AG04450 (cell line): ENCODE measurements around the gene ZNF385D. TPM values are rescaled to one million over a fixed set of nuclear protein-coding genes. Genes with fewer than 3 reads are reported as not detected.

ENCODE experiments used
- CTCF ChIA-PET: fragments of 300-600, 350-600 bp; formaldehyde crosslinking; extraction: SDS; loops from one replicate; lab custom pipeline; 2022; ENCODE audit warnings: antibody characterized with exemption, inconsistent platforms; lab: Charles Lee
- POLR2A ChIA-PET: fragments of 350-600 bp; formaldehyde crosslinking; extraction: SDS; loops from one replicate; lab custom pipeline; 2021; ENCODE audit warnings: antibody characterized with exemption, inconsistent platforms; lab: Yijun Ruan, JAX
- DNase-seq: peaks from one replicate; pipeline ENCODE4 v3.0.0-alpha.2; 2011; ENCODE audit warnings: low read depth, low spot score
- H3K27ac ChIP-seq: one replicate; pipeline ENCODE4 v1.5.1; 2012; ENCODE audit warnings: low read depth, low read length, control low read depth
- H3K27me3 ChIP-seq: one replicate; pipeline ENCODE4 v1.6.0; 2012; ENCODE audit warnings: low read length; ENCODE audit not compliant: control insufficient read depth, insufficient read depth
- H3K4me3 ChIP-seq: 2 replicates; pipeline ENCODE4 v1.5.1; 2011; ENCODE audit warnings: mild to moderate bottlenecking, low read depth, low read length, control low read depth
- H3K9me3 ChIP-seq: 2 replicates; pipeline ENCODE4 v1.5.1; 2012; ENCODE audit warnings: low read length; ENCODE audit not compliant: control insufficient read depth, insufficient read depth
- polyA plus RNA-seq: library from polyadenylated mRNA; depleted of rRNA; stranded (reverse); fragments of >200 nt; gene quantifications from 2 replicates; pipeline ENCODE4 v1.2.3, GENCODE V29; 2011
- TF ChIP-seq, protein P1 (sequence below): IDR thresholded peaks from 2 replicates; pipeline ENCODE4 v1.5.1; 2011; ENCODE audit warnings: low read depth, low read length, control low read depth, inconsistent platforms

The ZNF385D gene
- polyA plus RNA-seq, 1 experiment: 0.10 TPM

DNA sequence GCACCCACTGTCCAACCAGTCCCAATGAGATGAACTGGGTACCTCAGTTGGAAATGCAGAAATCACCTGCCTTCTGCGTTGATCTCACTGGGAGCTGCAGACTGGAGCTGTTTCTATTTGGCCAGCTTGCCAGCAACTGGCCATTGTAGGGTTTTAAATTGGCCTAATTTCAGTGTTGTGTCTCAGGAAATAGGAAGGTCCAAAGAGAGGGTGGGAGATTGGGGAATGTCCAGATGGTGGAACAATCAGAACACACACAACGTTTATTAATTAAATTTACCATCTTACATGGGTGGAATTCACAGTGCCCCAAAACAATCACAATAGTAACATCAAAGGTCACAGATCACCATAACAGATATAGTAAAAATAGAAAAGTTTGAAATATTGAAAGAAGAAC is 189.5 kb downstream of the ZNF385D start:
- no peak for DNase-seq
- POLR2A ChIA-PET: no interaction called here
- CTCF ChIA-PET: no interaction called here

DNA sequence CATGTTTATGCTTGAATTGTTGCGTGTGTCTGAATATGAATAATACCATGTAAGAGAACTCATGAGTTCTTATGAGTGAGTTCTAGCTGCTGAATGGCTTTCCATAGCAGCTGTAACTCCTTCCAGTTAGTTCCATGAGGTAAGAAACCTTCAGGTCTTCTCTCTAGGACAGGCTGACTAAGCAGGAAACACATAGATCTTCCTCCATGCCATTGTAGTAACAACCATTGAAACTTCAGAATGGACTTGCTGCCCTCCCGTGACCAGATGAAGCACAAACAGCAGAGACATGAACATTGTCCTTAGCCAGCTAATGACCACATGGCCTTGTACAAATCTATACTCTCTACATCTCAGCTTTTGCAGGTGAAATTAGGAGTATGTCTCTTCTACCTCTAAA is 200.0 kb downstream of the ZNF385D start:
- ChIA-PET CTCF (no interaction called here), POLR2A (no interaction called here)
- Histone ChIP-seq H3K27ac (no peak overlapping the region), H3K4me3 (no peak overlapping the region), H3K27me3 (no peaks in the 10 kb centered on the region), H3K9me3 (no peaks in the 10 kb centered on the region)
- no peak for DNase-seq
- TF ChIP-seq, protein P1, sequence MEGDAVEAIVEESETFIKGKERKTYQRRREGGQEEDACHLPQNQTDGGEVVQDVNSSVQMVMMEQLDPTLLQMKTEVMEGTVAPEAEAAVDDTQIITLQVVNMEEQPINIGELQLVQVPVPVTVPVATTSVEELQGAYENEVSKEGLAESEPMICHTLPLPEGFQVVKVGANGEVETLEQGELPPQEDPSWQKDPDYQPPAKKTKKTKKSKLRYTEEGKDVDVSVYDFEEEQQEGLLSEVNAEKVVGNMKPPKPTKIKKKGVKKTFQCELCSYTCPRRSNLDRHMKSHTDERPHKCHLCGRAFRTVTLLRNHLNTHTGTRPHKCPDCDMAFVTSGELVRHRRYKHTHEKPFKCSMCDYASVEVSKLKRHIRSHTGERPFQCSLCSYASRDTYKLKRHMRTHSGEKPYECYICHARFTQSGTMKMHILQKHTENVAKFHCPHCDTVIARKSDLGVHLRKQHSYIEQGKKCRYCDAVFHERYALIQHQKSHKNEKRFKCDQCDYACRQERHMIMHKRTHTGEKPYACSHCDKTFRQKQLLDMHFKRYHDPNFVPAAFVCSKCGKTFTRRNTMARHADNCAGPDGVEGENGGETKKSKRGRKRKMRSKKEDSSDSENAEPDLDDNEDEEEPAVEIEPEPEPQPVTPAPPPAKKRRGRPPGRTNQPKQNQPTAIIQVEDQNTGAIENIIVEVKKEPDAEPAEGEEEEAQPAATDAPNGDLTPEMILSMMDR: no peak

More for the DNA sequence above, 189.5 kb downstream of the ZNF385D start:
- Histone ChIP-seq H3K27me3 (no peaks in the 10 kb centered on the region), H3K9me3 (no peaks in the 10 kb centered on the region), H3K4me3 (no peak overlapping the region), H3K27ac (no peak overlapping the region)
- TF ChIP-seq, protein P1: no peak

DNA sequence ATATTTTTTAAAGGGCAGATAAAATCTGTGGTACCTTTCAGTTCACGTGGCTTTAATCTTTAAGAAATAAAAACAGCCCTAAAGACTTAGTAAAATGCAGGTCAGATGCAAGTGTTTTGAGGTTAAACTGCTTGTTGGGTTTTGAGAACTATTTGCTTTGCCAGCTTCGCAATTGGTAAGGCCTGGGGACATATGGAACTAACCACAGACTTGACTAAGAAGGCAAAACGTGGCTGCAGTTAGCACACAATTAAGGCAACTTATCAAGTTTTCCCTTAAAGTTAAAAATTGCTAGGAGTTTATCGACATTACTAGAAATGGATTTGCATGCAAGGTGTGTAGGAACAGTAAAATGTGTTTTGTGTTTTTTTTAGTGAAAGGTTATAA is 206.9 kb downstream of the ZNF385D start:
- TF ChIP-seq, protein P1: no peak
- CTCF ChIA-PET: no interaction called here
- DNase-seq: no peak

DNA sequence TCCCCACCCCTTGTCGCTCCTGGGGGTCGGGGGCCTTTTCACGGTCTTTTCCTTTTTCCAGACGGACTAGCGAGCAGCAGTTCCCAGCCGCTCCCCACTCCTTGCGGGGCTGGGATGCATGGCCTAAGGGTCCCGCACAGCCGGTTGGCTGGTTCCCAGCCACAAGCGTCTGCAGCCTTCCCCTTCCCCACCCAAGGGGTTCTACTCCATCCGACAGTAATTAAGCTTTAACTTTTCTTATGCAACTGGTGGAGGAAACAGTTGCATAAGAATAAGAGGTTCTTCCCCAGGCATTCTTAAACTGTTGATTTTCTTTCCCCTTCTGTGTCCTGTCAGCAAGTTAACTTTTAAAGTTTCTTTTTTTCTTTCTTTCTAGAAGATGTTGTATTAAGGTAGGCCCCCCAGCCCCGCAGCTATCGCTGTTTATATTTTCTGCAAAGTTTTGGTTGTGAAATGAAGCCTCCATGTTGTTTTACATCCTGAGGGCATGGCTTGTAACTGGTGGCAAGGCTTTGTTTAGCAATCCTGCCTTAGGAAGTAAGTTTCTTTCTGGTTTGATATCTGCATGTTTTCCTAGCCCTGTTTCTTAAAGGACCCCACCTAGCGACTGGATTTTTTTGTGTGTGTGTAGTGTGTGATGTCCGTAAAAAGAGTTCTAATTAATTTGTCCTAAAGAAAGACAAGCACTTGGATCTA is 207.5 kb downstream of the ZNF385D start:
- Histone ChIP-seq H3K9me3 (no peaks in the 10 kb centered on the region; the same call in 1 of the 2 replicates), H3K27ac (no peak overlapping the region), H3K27me3 (no peaks in the 10 kb centered on the region), H3K4me3 (no peak overlapping the region)
- ChIA-PET POLR2A (no interaction called here), CTCF (no interaction called here)
- TF ChIP-seq, protein P1: no peak
- DNase-seq: no peak

More for the DNA sequence above, 206.9 kb downstream of the ZNF385D start:
- Histone ChIP-seq H3K4me3 (no peak overlapping the region), H3K9me3 (no peaks in the 10 kb centered on the region; the same call in 1 of the 2 replicates), H3K27me3 (no peaks in the 10 kb centered on the region), H3K27ac (no peak overlapping the region)
- POLR2A ChIA-PET: no interaction called here

DNA sequence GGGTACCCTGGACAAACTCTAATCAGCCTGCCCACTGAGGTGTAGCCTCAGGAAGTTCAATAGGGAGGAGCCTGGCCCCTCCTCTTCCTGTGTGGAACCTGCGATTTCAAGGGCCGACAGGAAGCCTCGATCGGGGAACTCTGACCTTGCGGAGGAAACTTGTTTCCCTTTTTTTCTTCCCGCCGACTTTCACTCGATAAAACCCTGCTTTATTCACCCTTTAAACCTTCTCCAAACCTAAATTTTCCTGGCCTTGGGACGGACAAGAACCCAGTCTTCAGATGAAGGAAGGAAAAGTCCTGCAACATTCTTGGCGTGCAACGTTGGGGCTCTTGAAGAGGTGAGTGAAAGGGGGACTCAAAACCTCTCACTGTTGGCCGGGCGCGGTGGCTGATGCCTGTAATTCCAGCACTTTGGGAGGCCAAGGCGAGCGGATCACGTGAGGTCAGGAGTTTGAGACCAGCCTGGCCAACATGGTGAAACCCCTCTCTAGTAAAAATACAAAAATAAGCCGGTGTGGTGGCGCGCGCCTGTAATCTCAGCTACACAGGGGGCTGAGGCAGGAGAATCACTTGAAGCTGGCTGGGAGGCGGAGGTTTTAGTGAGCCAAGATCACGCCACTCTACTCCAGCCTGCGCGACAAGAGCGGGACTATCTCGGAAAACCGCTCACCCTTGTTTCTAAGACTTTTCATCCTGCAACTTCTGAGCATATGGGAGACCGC is 208.2 kb downstream of the ZNF385D start:
- CTCF ChIA-PET: no interaction called here
- TF ChIP-seq, protein P1: no peak
- no peaks in the 10 kb centered on the region for H3K27me3 ChIP-seq
- POLR2A ChIA-PET: no interaction called here
- H3K9me3 ChIP-seq: no peaks in the 10 kb centered on the region; the same call in 1 of the 2 replicates
- H3K27ac ChIP-seq: no peak overlapping the region
- no peak overlapping the region for H3K4me3 ChIP-seq
- DNase-seq: no peak
